CD4-positive, CD25-positive, alpha-beta regulatory T cell (primary cell): ENCODE results near the gene ZNF446. TPM values are rescaled to one million over a fixed set of nuclear protein-coding genes. Genes with fewer than 3 reads are reported as not detected.

Source experiments
- ATAC-seq, 2 donors: fragments of 150-1000 bp; cut with Tn5 transposase; one replicate each; pipeline ENCODE4 v1.10.0; 2021; ENCODE audit warnings: low read depth in 2 of 2, moderate number of reproducible peaks in 2 of 2, moderate library complexity in 1 of 2
- DNase-seq, 3 donors: peaks; one replicate each; pipeline versions ENCODE4 v3.0.0 to v3.0.0-alpha.2; 2012 to 2022; ENCODE audit warnings: mixed read lengths in 1 of 3
- H3K27ac ChIP-seq: one replicate; pipeline ENCODE4 v1.7.0; 2013; ENCODE audit warnings: mild to moderate bottlenecking, low read length; ENCODE audit not compliant: insufficient read depth, poor library complexity, severe bottlenecking
- H3K27me3 ChIP-seq: one replicate; pipeline ENCODE4 v1.7.0; 2013; ENCODE audit warnings: low read length; ENCODE audit not compliant: control insufficient read depth, insufficient read depth
- H3K36me3 ChIP-seq: one replicate; pipeline ENCODE4 v1.7.0; 2013; ENCODE audit warnings: mild to moderate bottlenecking, low read length, moderate library complexity; ENCODE audit not compliant: control insufficient read depth, insufficient read depth
- H3K4me1 ChIP-seq: 2 replicates; pipeline ENCODE4 v1.7.0; 2013; ENCODE audit warnings: mild to moderate bottlenecking, low read length; ENCODE audit not compliant: insufficient read depth, control insufficient read depth, poor library complexity, severe bottlenecking
- H3K4me3 ChIP-seq: one replicate; pipeline ENCODE4 v1.7.0; 2013; ENCODE audit warnings: low read depth, mild to moderate bottlenecking, low read length, moderate library complexity
- H3K9me3 ChIP-seq, 2 experiments: 1 replicate in 1 of 2; 2 replicates in 1 of 2; pipeline ENCODE4 v1.7.0; 2013; ENCODE audit warnings: low read length in 2 of 2, mild to moderate bottlenecking in 1 of 2, moderate library complexity in 1 of 2; ENCODE audit not compliant: control insufficient read depth in 2 of 2
- H3K27ac Mint-ChIP-seq, 3 donors: one replicate each; pipeline ENCODE4 v1.8.0; 2020 to 2022; ENCODE audit warnings: mild to moderate bottlenecking in 3 of 3, mixed read lengths in 3 of 3, moderate library complexity in 2 of 3
- H3K27me3 Mint-ChIP-seq: one replicate; pipeline ENCODE4 v1.8.0; 2022; ENCODE audit warnings: mild to moderate bottlenecking, mixed read lengths
- H3K36me3 Mint-ChIP-seq: one replicate; pipeline ENCODE4 v1.8.0; 2020; ENCODE audit warnings: mixed read lengths
- H3K4me1 Mint-ChIP-seq, 4 donors: one replicate each; pipeline ENCODE4 v1.8.0; 2020 to 2022; ENCODE audit warnings: mixed read lengths in 4 of 4, mild to moderate bottlenecking in 1 of 4
- H3K4me3 Mint-ChIP-seq, 4 donors: one replicate each; pipeline ENCODE4 v1.8.0; 2020 to 2022; ENCODE audit warnings: mild to moderate bottlenecking in 4 of 4, mixed read lengths in 4 of 4, moderate library complexity in 3 of 4
- H3K9me3 Mint-ChIP-seq, 7 donors: one replicate each; pipeline ENCODE4 v1.8.0; 2020 to 2022; ENCODE audit warnings: mixed read lengths in 7 of 7, mild to moderate bottlenecking in 3 of 7, moderate library complexity in 2 of 7
- polyA plus RNA-seq, 4 donors: library from polyadenylated mRNA; unstranded; fragments of 300-500 nt; fragmentation: Illumina TruSeq; gene quantifications; one replicate each; pipeline ENCODE4 v1.2.3, GENCODE V29; 2021
- total RNA-seq: library from RNA; stranded (reverse); gene quantifications from one replicate; pipeline ENCODE4 v1.2.3, GENCODE V29; 2022

Gene ZNF446
- total and polyA plus RNA-seq, 5 donors from 2014 or later, result 1.7 to 10.5 (median 4.2) TPM

GRCh38 chr19:58471736-58472135, 4.4 kb upstream of the ZNF446 start:
- H3K4me3 Mint-ChIP-seq, result peak overlapping the region in 2 of 4 donors; percentile 15 to 69

GRCh38 chr19:58473775-58474174, 2.4 kb upstream of the ZNF446 start:
- Histone ChIP-seq H3K9me3 (no peaks in the 10 kb centered on the region), H3K36me3 (peaks cover 16% of the 10 kb centered on the region), H3K4me1 (peaks cover 21% of the 10 kb centered on the region), H3K27me3 (no peaks in the 10 kb centered on the region), H3K4me3 (no peak overlapping the region), H3K27ac (no peak overlapping the region)
- H3K27me3 Mint-ChIP-seq, result no peaks in the 10 kb centered on the region
- peaks cover 6 to 32% (median 7%) of the 10 kb centered on the region in 4 donors for H3K4me1 Mint-ChIP-seq
- H3K9me3 Mint-ChIP-seq, result no peaks in the 10 kb centered on the region
- ATAC-seq (no peak), DNase-seq (no peak)
- H3K36me3 Mint-ChIP-seq, result peaks cover 5% of the 10 kb centered on the region
- H3K4me3 Mint-ChIP-seq, result peak overlapping the region in 2 of 4 donors; percentile 76 to 98
- no peak overlapping the region for H3K27ac Mint-ChIP-seq

More at GRCh38 chr19:58471736-58472135, 4.4 kb upstream of the ZNF446 start:
- peaks cover 5% of the 10 kb centered on the region for H3K27me3 Mint-ChIP-seq
- no peaks in the 10 kb centered on the region for H3K9me3 Mint-ChIP-seq
- DNase-seq, result no peak
- Histone ChIP-seq H3K27me3 (no peaks in the 10 kb centered on the region), H3K36me3 (peaks cover 16% of the 10 kb centered on the region), H3K9me3 (no peaks in the 10 kb centered on the region), H3K4me1 (peaks cover 27% of the 10 kb centered on the region), H3K27ac (no peak overlapping the region), H3K4me3 (no peak overlapping the region)
- H3K4me1 Mint-ChIP-seq, result peaks cover 6 to 43% (median 11%) of the 10 kb centered on the region in 4 donors
- no peak overlapping the region for H3K27ac Mint-ChIP-seq
- peaks cover 5% of the 10 kb centered on the region for H3K36me3 Mint-ChIP-seq
- no peak for ATAC-seq

DNA sequence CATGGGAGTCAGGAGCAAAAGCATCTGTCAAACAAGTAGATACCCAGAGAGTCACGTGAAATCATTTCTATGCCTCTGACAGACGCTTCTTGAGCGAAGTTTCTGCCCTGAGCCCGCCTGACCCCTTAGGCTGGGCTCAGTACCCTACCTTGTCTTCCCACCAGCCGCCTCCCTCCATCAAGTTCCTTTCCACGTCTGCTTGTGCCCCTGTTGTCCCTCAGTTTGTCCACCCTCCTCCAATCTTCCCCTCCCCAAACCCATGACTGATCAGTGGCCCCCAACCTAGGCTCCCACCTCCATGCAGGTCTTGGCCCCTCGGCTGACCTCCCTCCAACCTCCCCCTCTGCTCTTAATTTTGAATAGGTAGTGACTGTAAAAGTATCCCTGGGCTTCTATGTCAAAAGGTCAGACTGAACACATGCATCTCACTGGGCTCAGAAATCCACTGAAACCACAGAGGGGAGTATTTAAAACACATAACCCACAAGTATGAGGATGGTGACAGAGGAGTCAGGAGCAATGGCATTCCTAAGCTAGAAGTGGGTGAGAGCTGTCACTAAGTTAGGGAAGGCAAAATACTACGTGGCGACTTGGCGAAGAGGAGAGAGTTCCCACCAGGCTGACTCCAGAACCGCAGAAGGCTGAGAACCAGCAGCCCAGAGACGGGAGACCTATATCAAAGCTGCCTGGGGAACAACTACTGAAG, 1.7 kb upstream of the ZNF446 start:
- DNase-seq, result no peak
- Mint-ChIP-seq H3K4me1 (peaks cover 6 to 26% (median 7%) of the 10 kb centered on the region in 4 donors), H3K36me3 (peaks cover 11% of the 10 kb centered on the region), H3K27ac (peak overlapping the region in 2 of 3 donors; percentile 42 to 95), H3K4me3 (peak overlapping the region; percentile 39 to 98 (median 96)), H3K9me3 (no peaks in the 10 kb centered on the region), H3K27me3 (no peaks in the 10 kb centered on the region)
- ATAC-seq, result no peak
- Histone ChIP-seq H3K4me3 (no peak overlapping the region), H3K27me3 (no peaks in the 10 kb centered on the region), H3K27ac (peak overlapping the region; percentile 96), H3K9me3 (no peaks in the 10 kb centered on the region), H3K36me3 (peaks cover 16% of the 10 kb centered on the region), H3K4me1 (peaks cover 21% of the 10 kb centered on the region)

- Histone ChIP-seq H3K4me1 (peaks cover 21% of the 10 kb centered on the region), H3K36me3 (peaks cover 16% of the 10 kb centered on the region), H3K27me3 (no peaks in the 10 kb centered on the region), H3K4me3 (peak overlapping the region; percentile 72), H3K9me3 (no peaks in the 10 kb centered on the region), H3K27ac (peak overlapping the region; percentile 96)
- H3K27me3 Mint-ChIP-seq, result no peaks in the 10 kb centered on the region
- peak overlapping the region in 2 of 3 donors; percentile 95 to 99 for H3K27ac Mint-ChIP-seq
- peaks cover 11% of the 10 kb centered on the region for H3K36me3 Mint-ChIP-seq
- H3K4me3 Mint-ChIP-seq, result peak overlapping the region; percentile 95 to 98 (median 96)
- no peak for DNase-seq
- peaks cover 6 to 26% (median 7%) of the 10 kb centered on the region in 4 donors for H3K4me1 Mint-ChIP-seq
- no peak for ATAC-seq
- H3K9me3 Mint-ChIP-seq, result no peaks in the 10 kb centered on the region
These were observed 997 bp upstream of the ZNF446 start for GRCh38 chr19:58474997-58475713.

DNA sequence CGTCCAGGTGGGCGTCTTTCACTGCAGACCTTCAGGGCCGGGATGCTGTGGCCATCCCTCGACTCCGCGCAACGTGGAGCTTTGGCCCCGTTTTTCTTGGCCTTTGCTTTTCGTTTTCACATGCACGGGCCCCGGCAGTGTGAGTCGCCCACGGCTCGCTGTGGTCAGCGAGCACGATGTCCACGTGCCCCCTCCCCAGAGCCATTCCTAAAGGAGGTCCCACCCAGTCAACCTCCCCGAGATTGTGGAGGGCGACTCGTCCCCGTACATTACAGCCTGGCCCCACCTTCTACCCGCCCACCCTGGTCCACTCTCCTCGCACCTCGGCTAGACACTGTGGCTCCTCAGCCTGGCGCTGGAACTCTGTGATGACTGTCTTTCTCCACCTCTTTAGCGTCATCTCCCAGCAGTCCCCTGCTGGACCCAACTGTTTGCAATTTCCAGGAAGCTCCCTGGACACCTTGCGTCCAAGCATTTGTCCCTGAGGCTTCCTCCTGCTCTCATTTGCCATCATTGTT, 405 bp downstream of the ZNF446 start:
- H3K4me3 Mint-ChIP-seq, result peak overlapping the region; percentile 95 to 98 (median 96)
- Histone ChIP-seq H3K36me3 (peaks cover 10% of the 10 kb centered on the region), H3K27ac (peak overlapping the region; percentile 96), H3K9me3 (no peaks in the 10 kb centered on the region), H3K4me3 (peak overlapping the region; percentile 48), H3K27me3 (no peaks in the 10 kb centered on the region), H3K4me1 (peaks cover 21% of the 10 kb centered on the region)
- peaks cover 4 to 26% (median 7%) of the 10 kb centered on the region in 4 donors for H3K4me1 Mint-ChIP-seq
- peak overlapping the region; percentile 78 to 99 (median 95) for H3K27ac Mint-ChIP-seq
- ATAC-seq (no peak), DNase-seq (no peak)
- no peaks in the 10 kb centered on the region for H3K27me3 Mint-ChIP-seq
- H3K9me3 Mint-ChIP-seq, result no peaks in the 10 kb centered on the region
- H3K36me3 Mint-ChIP-seq, result peaks cover 6% of the 10 kb centered on the region

DNA sequence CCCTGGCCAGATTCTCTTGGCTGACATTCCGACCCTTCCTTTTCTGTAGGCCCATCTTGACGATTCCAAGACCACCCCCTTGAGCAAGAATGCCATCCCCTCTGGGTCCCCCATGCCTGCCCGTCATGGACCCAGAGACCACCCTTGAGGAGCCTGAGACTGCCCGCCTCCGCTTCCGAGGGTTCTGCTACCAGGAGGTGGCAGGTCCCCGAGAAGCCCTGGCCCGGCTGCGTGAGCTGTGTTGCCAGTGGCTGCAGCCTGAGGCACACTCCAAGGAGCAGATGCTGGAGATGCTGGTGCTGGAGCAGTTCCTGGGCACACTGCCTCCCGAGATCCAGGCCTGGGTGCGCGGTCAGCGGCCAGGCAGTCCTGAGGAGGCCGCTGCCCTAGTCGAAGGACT, 978 bp downstream of the ZNF446 start:
- peaks cover 4 to 26% (median 7%) of the 10 kb centered on the region in 4 donors for H3K4me1 Mint-ChIP-seq
- no peaks in the 10 kb centered on the region for H3K9me3 ChIP-seq
- peak overlapping the region; percentile 78 to 99 (median 95) for H3K27ac Mint-ChIP-seq
- DNase-seq (no peak), ATAC-seq (no peak)
- H3K27me3 Mint-ChIP-seq, result no peaks in the 10 kb centered on the region
- H3K4me3 Mint-ChIP-seq, result peak overlapping the region; percentile 95 to 98 (median 96)
- peaks cover 7% of the 10 kb centered on the region for H3K36me3 ChIP-seq
- H3K9me3 Mint-ChIP-seq, result no peaks in the 10 kb centered on the region
- H3K27ac ChIP-seq, result no peak overlapping the region
- H3K4me1 ChIP-seq, result peaks cover 21% of the 10 kb centered on the region
- H3K4me3 ChIP-seq, result peak overlapping the region; percentile 48
- H3K27me3 ChIP-seq, result no peaks in the 10 kb centered on the region
- peaks cover 7% of the 10 kb centered on the region for H3K36me3 Mint-ChIP-seq

GRCh38 chr19:58477871-58478270, 1.7 kb downstream of the ZNF446 start:
- Mint-ChIP-seq H3K4me3 (peak overlapping the region in 2 of 4 donors; percentile 47 to 59), H3K27ac (no peak overlapping the region)
- H3K27me3 ChIP-seq, result no peaks in the 10 kb centered on the region

More at GRCh38 chr19:58477871-58478270, 1.7 kb downstream of the ZNF446 start:
- Histone ChIP-seq H3K27ac (no peak overlapping the region), H3K36me3 (peaks cover 2% of the 10 kb centered on the region), H3K4me1 (peaks cover 21% of the 10 kb centered on the region), H3K4me3 (no peak overlapping the region), H3K9me3 (no peaks in the 10 kb centered on the region)
- no peaks in the 10 kb centered on the region for H3K27me3 Mint-ChIP-seq
- peaks cover 4 to 26% (median 7%) of the 10 kb centered on the region in 4 donors for H3K4me1 Mint-ChIP-seq
- ATAC-seq, result no peak
- H3K36me3 Mint-ChIP-seq, result peaks cover 10% of the 10 kb centered on the region
- no peak for DNase-seq
- no peaks in the 10 kb centered on the region for H3K9me3 Mint-ChIP-seq
